Neuronal stem cell (in vitro differentiated cells): Measurements from ENCODE around the gene FAXDC2.

Experiments used
- DNase-seq: peaks from one replicate; pipeline ENCODE4 v3.0.0-alpha.2; 2013; ENCODE audit warnings: low spot score
- H2AFZ ChIP-seq: one replicate; pipeline ENCODE4 v1.6.1; 2013; ENCODE audit warnings: mild to moderate bottlenecking, low read length, inconsistent platforms
- H2AK5ac ChIP-seq: 2 replicates; pipeline ENCODE4 v1.6.1; 2013; ENCODE audit warnings: low read depth, mild to moderate bottlenecking, inconsistent platforms, low read length, moderate library complexity, mixed read lengths
- H2BK120ac ChIP-seq: 2 replicates; pipeline ENCODE4 v1.6.1; 2013; ENCODE audit warnings: low read depth, mild to moderate bottlenecking, inconsistent platforms, low read length, moderate library complexity, mixed read lengths
- H2BK12ac ChIP-seq: one replicate; pipeline ENCODE4 v1.6.1; 2013; ENCODE audit warnings: low read length, inconsistent platforms
- H2BK15ac ChIP-seq: 2 replicates; pipeline ENCODE4 v1.6.1; 2013; ENCODE audit warnings: mild to moderate bottlenecking, low read length, inconsistent platforms, mixed read lengths
- H2BK5ac ChIP-seq: one replicate; pipeline ENCODE4 v1.6.1; 2013; ENCODE audit warnings: inconsistent platforms, mild to moderate bottlenecking, low read length, moderate library complexity
- H3K14ac ChIP-seq: one replicate; pipeline ENCODE4 v1.6.1; 2013; ENCODE audit warnings: low read length, inconsistent platforms
- H3K18ac ChIP-seq: 2 replicates; pipeline ENCODE4 v1.6.1; 2013; ENCODE audit warnings: low read length, inconsistent platforms
- H3K23ac ChIP-seq: 2 replicates; pipeline ENCODE4 v1.6.1; 2013; ENCODE audit warnings: low read depth, mild to moderate bottlenecking, mixed read lengths, low read length, inconsistent platforms; ENCODE audit not compliant: poor library complexity
- H3K27ac ChIP-seq: replicated peaks from 3 replicates; pipeline ENCODE4 v1.5.1; 2013; ENCODE audit warnings: low read length, inconsistent platforms
- H3K27me3 ChIP-seq, 3 experiments: 2 replicates each; pipeline ENCODE4 v1.6.1; 2013; ENCODE audit warnings: low read length in 3 of 3, mild to moderate bottlenecking in 2 of 3, inconsistent platforms in 1 of 3, low read depth in 1 of 3, mixed read lengths in 1 of 3, moderate library complexity in 1 of 3; ENCODE audit not compliant: control insufficient read depth in 3 of 3, insufficient read depth in 3 of 3
- H3K36me3 ChIP-seq, 2 donors: replicated peaks in 1 of 2; 2 replicates each; pipeline ENCODE4 v1.6.1; 2013; ENCODE audit warnings: low read length in 2 of 2; ENCODE audit not compliant: control insufficient read depth in 2 of 2, insufficient read depth in 2 of 2
- H3K4ac ChIP-seq: 2 replicates; pipeline ENCODE4 v1.6.1; 2013; ENCODE audit warnings: inconsistent platforms, mild to moderate bottlenecking, low read length, moderate library complexity
- H3K4me1 ChIP-seq, 2 donors: 1 replicate in 1 of 2; 2 replicates in 1 of 2; pipeline ENCODE4 v1.6.1; 2013; ENCODE audit warnings: low read length in 2 of 2, low read depth in 1 of 2; ENCODE audit not compliant: control insufficient read depth in 2 of 2, insufficient read depth in 1 of 2
- H3K4me2 ChIP-seq: one replicate; pipeline ENCODE4 v1.6.1; 2013; ENCODE audit warnings: mild to moderate bottlenecking, low read length, inconsistent platforms; ENCODE audit not compliant: insufficient read depth, poor library complexity, severe bottlenecking
- H3K4me3 ChIP-seq, 2 donors: 2 replicates each; pipeline ENCODE4 v1.5.1; 2013; ENCODE audit warnings: low read length in 2 of 2, mild to moderate bottlenecking in 2 of 2, inconsistent platforms in 1 of 2, moderate library complexity in 1 of 2
- H3K79me1 ChIP-seq: one replicate; pipeline ENCODE4 v1.6.1; 2013; ENCODE audit warnings: low read depth, mild to moderate bottlenecking, inconsistent platforms, low read length, moderate library complexity
- H3K9ac ChIP-seq: one replicate; pipeline ENCODE4 v1.6.1; 2013; ENCODE audit warnings: mild to moderate bottlenecking, low read depth, low read length, inconsistent platforms; ENCODE audit not compliant: poor library complexity
- H3K9me3 ChIP-seq, 2 donors: replicated peaks in 1 of 2; 2 replicates each; pipeline versions ENCODE3 to v1.6.1; 2013; ENCODE audit warnings: low read length in 2 of 2, mild to moderate bottlenecking in 2 of 2, inconsistent platforms in 1 of 2, low read depth in 1 of 2, mixed read lengths in 1 of 2, moderate library complexity in 1 of 2; ENCODE audit not compliant: control insufficient read depth in 2 of 2, insufficient read depth in 1 of 2
- H4K8ac ChIP-seq: one replicate; pipeline ENCODE4 v1.6.1; 2013; ENCODE audit warnings: low read depth, mild to moderate bottlenecking, inconsistent platforms, low read length, moderate library complexity
- H4K91ac ChIP-seq: one replicate; pipeline ENCODE4 v1.6.1; 2013; ENCODE audit warnings: low read length, low read depth, mild to moderate bottlenecking, inconsistent platforms; ENCODE audit not compliant: poor library complexity
- WGBS, 2 donors: extraction: QIAGEN DNeasy Blood & Tissue Kit; methylation state at CpG; one replicate each; pipeline ENCODE4 v1.1.7; 2013; ENCODE audit warnings: missing lambda C conversion rate in 2 of 2, mixed read lengths in 1 of 2; ENCODE audit not compliant: insufficient read length in 2 of 2, insufficient replicate concordance in 1 of 2; ENCODE audit errors: extremely low coverage in 2 of 2; 5-methylcytosine and 5-hydroxymethylcytosine counted together

Gene FAXDC2

GRCh38 chr5:154811239-154811638, 39.2 kb downstream of the FAXDC2 start:
- Histone ChIP-seq H3K9ac (no peak overlapping the region), H2AFZ (no peak overlapping the region), H2BK15ac (no peak overlapping the region), H3K36me3 (peaks cover 50 to 98% of the 10 kb centered on the region in 2 donors), H3K4me2 (no peak overlapping the region), H4K91ac (no peak overlapping the region), H2BK12ac (no peak overlapping the region), H3K18ac (no peak overlapping the region), H3K27me3 (no peaks in the 10 kb centered on the region), H4K8ac (no peak overlapping the region), H3K4ac (no peak overlapping the region), H3K4me1 (no peaks in the 10 kb centered on the region), H3K79me1 (peaks cover 3% of the 10 kb centered on the region), H3K14ac (no peak overlapping the region), H3K4me3 (no peak overlapping the region), H3K27ac (no peak overlapping the region), H2BK5ac (no peak overlapping the region), H2BK120ac (no peak overlapping the region), H3K23ac (no peak overlapping the region), H2AK5ac (no peak overlapping the region), H3K9me3 (no peaks in the 10 kb centered on the region)
- no peak for DNase-seq
- no CpG with 5 or more reads among the region's 7 CpGs for WGBS, 2 donors

- WGBS, 2 donors = no CpG with 5 or more reads among the region's 4 CpGs
- no peak overlapping the region for H4K8ac ChIP-seq
- H3K14ac ChIP-seq = no peak overlapping the region
These were observed 44.2 kb downstream of the FAXDC2 start for GRCh38 chr5:154806176-154806575.

GRCh38 chr5:154802050-154802449, 48.4 kb downstream of the FAXDC2 start:
- WGBS, 2 donors = no CpG with 5 or more reads among the region's 9 CpGs
- H3K27me3 ChIP-seq = no peaks in the 10 kb centered on the region
- H3K4me1 ChIP-seq = no peaks in the 10 kb centered on the region
- H3K9me3 ChIP-seq = no peaks in the 10 kb centered on the region
- no peak overlapping the region for H3K23ac ChIP-seq
- H3K4ac ChIP-seq = no peak overlapping the region
- no peak overlapping the region for H4K91ac ChIP-seq
- peaks cover 3% of the 10 kb centered on the region for H3K79me1 ChIP-seq
- DNase-seq = no peak
- H2BK15ac ChIP-seq = no peak overlapping the region
- no peak overlapping the region for H2AFZ ChIP-seq
- H3K4me3 ChIP-seq = no peak overlapping the region
- H2BK5ac ChIP-seq = no peak overlapping the region
- no peak overlapping the region for H4K8ac ChIP-seq
- H3K27ac ChIP-seq = no peak overlapping the region
- H3K18ac ChIP-seq = no peak overlapping the region
- H3K14ac ChIP-seq = no peak overlapping the region
- no peak overlapping the region for H3K9ac ChIP-seq
- no peak overlapping the region for H2AK5ac ChIP-seq
- peaks cover 64 to 97% of the 10 kb centered on the region in 2 donors for H3K36me3 ChIP-seq
- no peak overlapping the region for H3K4me2 ChIP-seq
- H2BK120ac ChIP-seq = no peak overlapping the region
- H2BK12ac ChIP-seq = no peak overlapping the region

More at GRCh38 chr5:154806176-154806575, 44.2 kb downstream of the FAXDC2 start:
- H3K9ac ChIP-seq = no peak overlapping the region
- H2AFZ ChIP-seq = no peak overlapping the region
- H3K79me1 ChIP-seq = no peaks in the 10 kb centered on the region
- H3K4ac ChIP-seq = no peak overlapping the region
- no peak overlapping the region for H3K18ac ChIP-seq
- no peak for DNase-seq
- H3K36me3 ChIP-seq = peaks cover 57 to 99% of the 10 kb centered on the region in 2 donors
- H3K4me2 ChIP-seq = no peak overlapping the region
- H2BK12ac ChIP-seq = no peak overlapping the region
- H3K27me3 ChIP-seq = no peaks in the 10 kb centered on the region
- no peak overlapping the region for H2BK5ac ChIP-seq
- H4K91ac ChIP-seq = no peak overlapping the region
- H2AK5ac ChIP-seq = no peak overlapping the region
- H3K4me1 ChIP-seq = no peaks in the 10 kb centered on the region
- no peak overlapping the region for H2BK15ac ChIP-seq
- no peak overlapping the region for H3K27ac ChIP-seq
- no peak overlapping the region for H3K4me3 ChIP-seq
- H2BK120ac ChIP-seq = no peak overlapping the region
- no peak overlapping the region for H3K23ac ChIP-seq
- no peaks in the 10 kb centered on the region for H3K9me3 ChIP-seq

- H3K4ac ChIP-seq = no peak overlapping the region
- no peaks in the 10 kb centered on the region for H3K27me3 ChIP-seq
- no peak overlapping the region for H2BK5ac ChIP-seq
- no peak overlapping the region for H2AFZ ChIP-seq
- no peak overlapping the region for H3K4me3 ChIP-seq
- no peak for DNase-seq
- no peak overlapping the region for H2BK15ac ChIP-seq
- peaks cover 3% of the 10 kb centered on the region for H3K79me1 ChIP-seq
- H3K9ac ChIP-seq = no peak overlapping the region
- no peak overlapping the region for H3K23ac ChIP-seq
- no peak overlapping the region for H2BK120ac ChIP-seq
- no peaks in the 10 kb centered on the region for H3K4me1 ChIP-seq
- no peak overlapping the region for H4K91ac ChIP-seq
- WGBS, 2 donors = no CpG with 5 or more reads among the region's 3 CpGs
- no peaks in the 10 kb centered on the region for H3K9me3 ChIP-seq
- H3K14ac ChIP-seq = no peak overlapping the region
- no peak overlapping the region for H4K8ac ChIP-seq
- no peak overlapping the region for H2BK12ac ChIP-seq
- H2AK5ac ChIP-seq = no peak overlapping the region
- H3K18ac ChIP-seq = no peak overlapping the region
- peaks cover 62 to 96% of the 10 kb centered on the region in 2 donors for H3K36me3 ChIP-seq
- H3K4me2 ChIP-seq = no peak overlapping the region
- H3K27ac ChIP-seq = no peak overlapping the region
These were observed 49.3 kb downstream of the FAXDC2 start for GRCh38 chr5:154801083-154801482.
